Activated T-cell treated with anti-CD3 and anti-CD28 coated beads, Interleukin-2, amount 50 U/mL, for 72 hours (primary cell): ENCODE data around the gene POU6F1. TPM values are rescaled to one million over a fixed set of nuclear protein-coding genes. Genes with fewer than 3 reads are reported as not detected.
"Not testable (repeated sequence)": the region's sequence is repeated elsewhere in the genome, so short reads cannot be mapped to it uniquely, and the experiment has no call there.

ENCODE experiments used
- ATAC-seq, 2 donors: fragments of 150-1000 bp; cut with Tn5 transposase; replicated peaks in 1 of 2; 2 replicates each; pipeline ENCODE4 v1.10.0; 2021; ENCODE audit warnings: moderate library complexity in 2 of 2, mild to moderate bottlenecking in 1 of 2
- DNase-seq, 2 donors: peaks; one replicate each; pipeline ENCODE4 v3.0.0; 2021 to 2022; ENCODE audit warnings: mixed read lengths in 1 of 2
- H3K27ac Mint-ChIP-seq: one replicate; pipeline ENCODE4 v1.8.0; 2022; ENCODE audit warnings: mild to moderate bottlenecking, moderate library complexity, mixed read lengths
- H3K27me3 Mint-ChIP-seq: one replicate; pipeline ENCODE4 v1.8.0; 2022; ENCODE audit warnings: low read depth, mixed read lengths
- H3K36me3 Mint-ChIP-seq, 2 donors: one replicate each; pipeline ENCODE4 v1.8.0; 2022; ENCODE audit warnings: mixed read lengths in 2 of 2, mild to moderate bottlenecking in 1 of 2; ENCODE audit not compliant: insufficient read depth in 2 of 2
- H3K4me1 Mint-ChIP-seq: one replicate; pipeline ENCODE4 v1.8.0; 2022; ENCODE audit warnings: low read depth, mixed read lengths
- H3K4me3 Mint-ChIP-seq, 2 donors: one replicate each; pipeline ENCODE4 v1.8.0; 2022; ENCODE audit warnings: mild to moderate bottlenecking in 2 of 2, mixed read lengths in 2 of 2, moderate library complexity in 2 of 2
- H3K9me3 Mint-ChIP-seq, 2 donors: one replicate each; pipeline ENCODE4 v1.8.0; 2022; ENCODE audit warnings: mixed read lengths in 2 of 2
- total RNA-seq, 2 donors: library from RNA; stranded (reverse); gene quantifications; one replicate each; pipeline ENCODE4 v1.2.3, GENCODE V29; 2022

POU6F1 gene
- total RNA-seq, 2 donors from 2014 or later = 12.0 to 16.0 TPM

DNA sequence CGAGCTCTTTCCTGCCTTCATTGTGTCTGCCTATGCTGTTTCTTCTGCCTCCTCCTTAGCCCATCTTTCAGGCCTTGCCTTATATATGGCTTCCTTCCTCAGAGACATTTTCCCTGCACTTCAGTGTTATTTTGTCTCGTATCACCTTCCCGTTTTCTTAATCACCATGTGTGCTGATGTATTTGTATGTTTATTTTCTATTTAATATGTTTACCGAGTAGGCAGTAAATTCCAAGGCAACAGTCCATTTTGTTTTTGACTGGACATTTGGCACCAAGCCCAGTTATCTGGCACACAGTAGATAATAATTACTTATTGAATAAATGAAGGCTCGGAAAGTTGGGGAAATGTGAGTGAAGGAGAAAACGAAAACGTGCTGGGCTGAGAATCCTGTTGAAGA, 4.6 kb upstream of the POU6F1 start:
- H3K27me3 Mint-ChIP-seq = no peaks in the 10 kb centered on the region
- H3K4me3 Mint-ChIP-seq = no peak overlapping the region
- no peak overlapping the region for H3K27ac Mint-ChIP-seq
- ATAC-seq (no peak), DNase-seq (no peak)
- peaks cover 15% of the 10 kb centered on the region for H3K4me1 Mint-ChIP-seq
- H3K36me3 Mint-ChIP-seq = no peaks in the 10 kb centered on the region
- no peaks in the 10 kb centered on the region for H3K9me3 Mint-ChIP-seq

DNA sequence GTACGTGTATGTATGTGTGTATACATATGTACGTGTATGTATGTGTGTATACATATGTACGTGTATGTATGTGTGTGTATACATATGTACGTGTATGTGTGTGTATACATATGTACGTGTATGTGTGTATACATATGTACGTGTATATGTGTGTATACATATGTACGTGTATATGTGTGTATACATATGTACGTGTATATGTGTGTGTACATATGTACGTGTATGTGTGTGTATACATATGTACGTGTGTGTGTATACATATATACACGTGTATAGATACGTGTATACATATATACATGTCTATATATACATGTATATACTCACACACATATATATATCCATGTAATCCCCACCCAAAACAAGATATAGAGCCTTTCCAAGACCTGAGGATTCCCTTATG, 2.0 kb upstream of the POU6F1 start:
- Mint-ChIP-seq H3K4me1 (peaks cover 19% of the 10 kb centered on the region), H3K4me3 (peak overlapping the region in 1 of 2 donors; percentile 98)
- H3K9me3 Mint-ChIP-seq, DNase-seq, H3K27me3 Mint-ChIP-seq, H3K36me3 Mint-ChIP-seq, H3K27ac Mint-ChIP-seq, ATAC-seq: not testable (repeated sequence)

DNA sequence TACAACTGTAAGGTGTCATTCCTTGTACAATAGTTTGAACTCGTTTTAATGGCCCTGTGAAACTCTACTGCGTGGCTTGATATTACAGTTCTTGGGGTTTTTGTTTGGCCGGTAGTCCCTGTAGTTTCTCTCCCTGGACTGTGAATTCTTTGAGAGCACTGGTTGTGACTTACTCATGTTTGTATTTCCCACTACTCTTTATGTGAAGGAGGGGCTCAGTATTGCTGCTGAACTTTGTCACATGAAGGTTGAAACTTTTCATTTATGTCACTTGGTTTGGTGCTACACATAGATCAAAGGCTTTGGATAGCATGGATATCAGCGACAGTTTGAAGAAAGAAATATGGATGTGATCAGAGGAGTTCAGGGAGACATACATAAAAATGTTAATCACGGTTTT, 1.5 kb upstream of the POU6F1 start:
- Mint-ChIP-seq H3K27me3 (no peaks in the 10 kb centered on the region), H3K27ac (peak overlapping the region; percentile 51), H3K4me3 (peak overlapping the region; percentile 94 to 98), H3K9me3 (no peaks in the 10 kb centered on the region), H3K36me3 (peaks cover 0 to 2% of the 10 kb centered on the region in 2 donors), H3K4me1 (peaks cover 21% of the 10 kb centered on the region)
- DNase-seq = no peak
- no peak for ATAC-seq

DNA sequence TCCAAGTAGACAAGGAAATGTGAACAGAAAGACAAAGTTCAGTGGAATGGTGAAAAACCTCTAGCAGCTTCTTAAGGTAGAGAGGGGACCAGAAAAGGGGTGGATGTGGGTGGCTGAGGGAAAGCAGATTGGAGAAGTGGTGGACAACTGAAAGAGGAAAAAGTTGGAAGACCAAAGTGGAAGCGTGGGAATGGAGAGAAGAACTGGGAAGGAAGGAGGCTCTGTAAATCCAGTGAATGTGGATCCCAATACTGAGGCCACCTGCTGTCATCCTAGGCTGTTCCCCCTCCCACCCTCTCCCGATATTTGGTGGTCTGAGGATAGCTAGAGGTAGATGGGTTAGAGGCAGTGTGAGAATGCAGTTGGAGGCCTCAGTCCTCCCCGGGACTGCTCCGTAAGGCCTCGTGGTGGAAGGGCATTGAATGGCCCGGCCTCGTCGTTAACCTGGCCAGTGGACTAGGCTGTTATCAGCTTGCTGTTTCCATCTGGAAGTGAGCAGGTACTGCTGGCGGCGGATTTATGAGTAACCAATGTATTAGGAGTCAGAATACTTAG, 822 bp upstream of the POU6F1 start:
- H3K4me1 Mint-ChIP-seq = peaks cover 23% of the 10 kb centered on the region
- no peaks in the 10 kb centered on the region for H3K9me3 Mint-ChIP-seq
- H3K27ac Mint-ChIP-seq = peak overlapping the region; percentile 97
- H3K4me3 Mint-ChIP-seq = peak overlapping the region; percentile 94 to 98
- DNase-seq (no peak), ATAC-seq (no peak)
- H3K36me3 Mint-ChIP-seq = peaks cover 0 to 2% of the 10 kb centered on the region in 2 donors
- no peaks in the 10 kb centered on the region for H3K27me3 Mint-ChIP-seq

DNA sequence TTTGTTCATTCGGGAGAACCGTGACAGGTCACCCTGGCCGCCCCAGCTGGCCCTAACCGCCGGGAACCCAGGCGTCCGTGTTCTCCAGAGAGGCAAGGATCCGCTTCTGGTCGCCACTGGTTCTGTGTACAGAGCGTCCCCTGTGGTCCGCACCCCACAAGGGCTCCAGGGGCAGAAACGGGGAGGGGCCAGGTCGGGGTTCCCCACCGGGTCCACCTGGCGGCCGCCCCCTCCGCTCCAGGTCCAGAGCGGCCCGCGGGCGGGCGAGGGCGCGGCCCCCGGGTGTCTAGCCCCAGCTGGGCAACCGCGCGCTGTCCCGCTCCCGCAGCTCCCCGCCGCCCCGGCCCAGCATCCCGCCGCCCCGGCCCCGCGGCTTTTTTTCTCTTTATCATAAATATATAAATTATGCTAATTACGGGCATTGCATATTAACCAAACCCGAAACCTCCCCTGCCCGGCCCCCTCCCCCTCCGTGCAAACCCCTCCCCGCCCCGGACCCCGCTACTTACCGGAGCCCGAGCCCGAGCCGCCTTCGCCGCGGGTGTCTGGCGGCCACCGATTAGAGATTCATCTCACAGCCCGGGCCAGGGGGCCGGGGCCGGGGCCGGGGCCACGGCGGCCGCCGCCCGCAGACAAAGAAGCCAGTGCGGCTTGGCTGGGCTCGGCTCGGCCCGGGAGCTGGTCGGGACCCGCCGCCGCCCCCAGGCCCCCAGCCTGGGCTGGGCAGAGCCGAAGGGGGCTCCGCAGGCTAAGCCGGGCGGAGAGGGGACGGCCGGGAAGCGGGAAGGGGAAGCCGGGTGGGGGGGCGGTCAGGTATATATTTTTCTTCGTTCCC, 512 bp downstream of the POU6F1 start:
- H3K36me3 Mint-ChIP-seq = peaks cover 0 to 2% of the 10 kb centered on the region in 2 donors
- peak overlapping the region; percentile 97 for H3K27ac Mint-ChIP-seq
- DNase-seq (peak; percentile 56 to 67), ATAC-seq (peak; percentile 55 to 71)
- no peaks in the 10 kb centered on the region for H3K9me3 Mint-ChIP-seq
- H3K27me3 Mint-ChIP-seq = no peaks in the 10 kb centered on the region
- peaks cover 23% of the 10 kb centered on the region for H3K4me1 Mint-ChIP-seq
- H3K4me3 Mint-ChIP-seq = peak overlapping the region; percentile 94 to 98

DNA sequence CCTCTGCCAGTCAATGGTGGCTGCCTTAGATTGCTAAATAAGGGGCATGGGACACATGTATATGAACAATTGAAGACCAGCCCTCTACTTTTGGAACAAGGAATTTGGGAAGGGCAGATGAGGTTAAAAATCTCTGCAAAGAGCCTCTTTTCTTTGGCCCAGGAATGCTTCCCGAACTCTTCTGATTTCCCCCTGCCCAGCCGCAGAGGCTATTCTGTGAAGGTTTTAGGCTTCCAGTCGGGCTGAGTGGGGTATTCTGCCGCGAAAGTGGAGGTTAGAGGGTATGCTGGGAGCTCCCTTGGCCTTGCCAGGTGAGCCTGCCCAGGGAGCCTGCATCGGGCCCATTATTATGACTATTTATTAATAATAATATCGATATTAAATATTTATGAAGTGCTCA, 1.2 kb downstream of the POU6F1 start:
- H3K27ac Mint-ChIP-seq = peak overlapping the region; percentile 83
- H3K4me1 Mint-ChIP-seq = peaks cover 23% of the 10 kb centered on the region
- peak overlapping the region; percentile 74 to 80 for H3K4me3 Mint-ChIP-seq
- H3K9me3 Mint-ChIP-seq = no peaks in the 10 kb centered on the region
- DNase-seq (no peak), ATAC-seq (no peak)
- no peaks in the 10 kb centered on the region for H3K27me3 Mint-ChIP-seq
- peaks cover 0 to 2% of the 10 kb centered on the region in 2 donors for H3K36me3 Mint-ChIP-seq

DNA sequence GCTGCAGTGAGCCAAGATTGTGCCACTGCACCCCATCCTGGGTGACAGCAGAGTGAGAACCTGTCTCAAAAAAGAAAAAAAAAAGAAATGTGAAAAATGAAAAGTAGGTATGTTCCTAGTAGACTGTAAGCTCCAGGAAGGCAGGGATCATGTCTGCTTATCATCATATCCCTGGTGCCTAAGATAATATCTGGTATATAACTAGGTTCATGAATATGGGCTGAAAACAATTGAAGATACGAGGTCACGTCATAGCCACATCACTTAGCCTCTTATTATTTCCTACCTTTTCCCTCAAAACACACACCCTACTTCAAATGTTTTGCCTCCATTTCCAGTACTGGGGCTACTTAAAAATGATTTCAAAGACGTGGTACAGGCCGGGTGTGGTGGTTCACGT, 3.0 kb downstream of the POU6F1 start:
- no peaks in the 10 kb centered on the region for H3K27me3 Mint-ChIP-seq
- no peak overlapping the region for H3K4me3 Mint-ChIP-seq

DNA sequence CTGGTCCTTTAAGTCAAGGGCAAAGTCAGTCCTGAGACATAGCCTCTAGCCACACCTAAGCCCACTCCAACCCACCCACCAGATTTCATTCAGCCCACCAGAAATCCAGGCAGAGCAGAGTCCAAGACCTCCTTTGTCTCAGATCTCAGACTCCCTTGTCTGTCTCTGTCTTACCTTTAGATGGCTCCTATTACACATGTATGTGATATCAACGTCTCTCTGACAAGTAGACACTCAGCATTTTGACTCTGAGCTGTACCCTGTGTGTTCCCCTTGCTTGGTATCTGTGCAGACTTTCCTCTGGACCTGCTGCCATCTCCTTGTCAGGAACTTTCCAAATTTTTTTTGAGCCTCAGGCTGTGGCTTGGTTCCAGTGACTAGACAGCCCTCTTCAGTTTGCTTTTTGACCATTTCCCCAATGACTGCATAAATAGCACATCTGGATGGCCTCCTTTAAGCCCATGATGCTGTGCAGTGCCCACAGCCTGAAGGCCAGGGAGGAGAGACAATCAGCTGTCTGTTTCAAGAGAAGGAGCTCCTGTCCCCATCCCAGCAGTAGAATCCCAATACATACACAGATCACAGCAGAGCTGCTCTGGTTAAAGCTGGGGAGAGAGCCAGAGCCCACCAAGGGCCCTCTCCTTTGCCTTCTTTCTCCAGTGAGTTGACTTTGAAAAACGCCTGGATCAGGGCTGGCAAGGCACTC, 7.0 kb downstream of the POU6F1 start:
- Mint-ChIP-seq H3K27me3 (no peaks in the 10 kb centered on the region), H3K4me3 (no peak overlapping the region), H3K27ac (peak overlapping the region; percentile 44), H3K9me3 (no peaks in the 10 kb centered on the region), H3K36me3 (peaks cover 0 to 2% of the 10 kb centered on the region in 2 donors), H3K4me1 (peaks cover 4% of the 10 kb centered on the region)
- DNase-seq (no peak), ATAC-seq (peak in 1 of 2 donors; percentile 28)

More for the DNA sequence above, 3.0 kb downstream of the POU6F1 start:
- no peak for DNase-seq
- Mint-ChIP-seq H3K27ac (no peak overlapping the region), H3K4me1 (peaks cover 23% of the 10 kb centered on the region), H3K9me3 (no peaks in the 10 kb centered on the region), H3K36me3 (peaks cover 0 to 2% of the 10 kb centered on the region in 2 donors)
- no peak for ATAC-seq

DNA sequence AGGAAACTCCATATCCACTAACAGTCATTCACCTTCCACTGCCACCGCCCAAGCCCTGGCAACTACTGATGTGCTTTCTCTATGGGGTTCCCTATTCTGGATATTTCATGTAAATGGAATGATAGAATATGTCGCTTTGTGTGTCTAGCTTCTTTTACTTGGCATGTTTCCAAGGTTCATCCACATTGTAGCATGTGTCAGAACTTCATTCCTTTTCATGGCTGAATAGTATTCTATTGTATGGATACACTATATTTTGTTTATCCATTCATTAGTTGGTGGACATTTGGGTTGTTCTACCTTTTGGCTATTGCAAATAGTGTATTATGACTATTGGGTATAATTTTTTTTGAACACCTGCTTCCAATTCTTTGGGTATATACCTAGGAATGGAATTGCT, 8.6 kb downstream of the POU6F1 start:
- Mint-ChIP-seq H3K36me3 (no peaks in the 10 kb centered on the region), H3K27ac (no peak overlapping the region), H3K9me3 (no peaks in the 10 kb centered on the region), H3K27me3 (no peaks in the 10 kb centered on the region), H3K4me1 (peaks cover 2% of the 10 kb centered on the region), H3K4me3 (no peak overlapping the region)
- no peak for ATAC-seq
- no peak for DNase-seq

DNA sequence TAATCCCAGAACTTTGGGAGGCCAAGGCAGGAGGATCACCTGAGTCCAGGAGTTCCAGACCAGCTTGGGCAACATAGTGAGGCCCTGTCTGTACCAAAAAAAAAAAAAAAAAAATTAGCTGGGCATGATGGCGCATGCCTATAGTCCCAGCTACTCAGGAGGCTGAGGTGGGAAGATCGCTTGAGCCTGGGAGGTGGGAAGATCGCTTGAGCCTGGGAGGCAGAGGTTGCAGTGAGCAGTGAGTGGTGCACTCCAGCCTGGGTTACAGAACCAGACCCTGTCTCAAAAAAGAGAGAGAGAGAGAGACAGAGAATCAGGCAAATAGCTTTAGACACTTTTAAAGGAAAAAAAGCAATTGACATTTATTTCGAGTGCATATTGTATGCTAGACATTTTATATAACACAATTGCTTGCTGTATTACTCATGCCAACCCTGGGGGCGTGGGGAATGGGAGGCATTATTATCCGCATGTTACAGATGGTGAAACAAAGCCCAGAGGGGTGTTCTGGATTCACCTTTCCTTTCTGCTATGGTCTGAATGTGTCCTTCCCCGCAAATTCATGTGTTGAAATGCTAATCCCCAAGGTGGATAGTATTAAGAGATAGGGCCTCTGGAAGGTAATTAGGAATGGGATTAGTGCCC, 9.7 kb downstream of the POU6F1 start:
- Mint-ChIP-seq H3K27me3 (no peaks in the 10 kb centered on the region), H3K36me3 (no peaks in the 10 kb centered on the region), H3K4me1 (peaks cover 7% of the 10 kb centered on the region), H3K27ac (no peak overlapping the region), H3K9me3 (no peaks in the 10 kb centered on the region), H3K4me3 (no peak overlapping the region)
- DNase-seq (no peak), ATAC-seq (no peak)

DNA sequence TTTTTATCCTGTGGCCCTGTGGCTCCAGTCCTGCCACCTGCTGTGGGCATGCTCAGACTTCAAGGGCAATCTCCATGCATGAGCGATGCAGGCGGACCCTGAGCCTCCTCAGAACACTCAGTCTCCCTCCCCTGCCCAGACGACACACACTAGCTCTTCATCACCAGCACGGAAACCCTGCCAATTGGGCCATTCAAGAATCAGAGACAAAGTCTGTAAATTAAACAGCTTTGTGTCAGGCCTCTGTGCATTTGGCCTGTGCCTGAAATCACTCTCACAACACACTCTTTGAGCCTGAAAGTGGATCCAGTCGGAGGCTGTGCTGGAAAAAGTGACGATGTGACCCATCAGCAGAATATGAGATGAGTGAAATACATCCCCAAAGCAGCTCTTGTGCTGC, 12.5 kb downstream of the POU6F1 start:
- ATAC-seq (no peak), DNase-seq (no peak)
- Mint-ChIP-seq H3K27me3 (no peaks in the 10 kb centered on the region), H3K36me3 (no peaks in the 10 kb centered on the region), H3K9me3 (no peaks in the 10 kb centered on the region), H3K4me3 (no peak overlapping the region), H3K27ac (no peak overlapping the region), H3K4me1 (peaks cover 12% of the 10 kb centered on the region)

DNA sequence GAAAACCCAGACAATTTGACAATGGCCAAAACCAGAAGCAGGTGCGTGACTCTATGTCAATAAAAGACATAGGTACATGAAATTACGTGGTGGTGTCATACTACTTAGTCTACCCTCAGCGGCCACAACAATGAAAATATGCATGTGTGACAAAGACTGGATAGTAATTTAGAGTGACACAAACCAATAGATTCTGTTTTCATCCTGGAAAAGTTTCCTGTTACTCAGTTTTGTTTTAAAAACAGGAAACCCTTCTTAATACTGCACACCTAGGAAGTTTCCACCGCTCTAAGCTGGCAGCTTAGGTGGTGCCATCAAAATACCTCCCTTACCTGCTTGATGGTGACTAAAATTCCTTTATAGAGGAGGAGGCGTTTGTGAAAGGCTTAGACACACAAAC, 15.1 kb downstream of the POU6F1 start:
- Mint-ChIP-seq H3K36me3 (no peaks in the 10 kb centered on the region), H3K27me3 (no peaks in the 10 kb centered on the region), H3K27ac (peak overlapping the region; percentile 36), H3K9me3 (no peaks in the 10 kb centered on the region), H3K4me3 (peak overlapping the region in 1 of 2 donors; percentile 56), H3K4me1 (peaks cover 12% of the 10 kb centered on the region)
- ATAC-seq = peak; percentile 87 to 89
- DNase-seq = peak; percentile 7 to 13

DNA sequence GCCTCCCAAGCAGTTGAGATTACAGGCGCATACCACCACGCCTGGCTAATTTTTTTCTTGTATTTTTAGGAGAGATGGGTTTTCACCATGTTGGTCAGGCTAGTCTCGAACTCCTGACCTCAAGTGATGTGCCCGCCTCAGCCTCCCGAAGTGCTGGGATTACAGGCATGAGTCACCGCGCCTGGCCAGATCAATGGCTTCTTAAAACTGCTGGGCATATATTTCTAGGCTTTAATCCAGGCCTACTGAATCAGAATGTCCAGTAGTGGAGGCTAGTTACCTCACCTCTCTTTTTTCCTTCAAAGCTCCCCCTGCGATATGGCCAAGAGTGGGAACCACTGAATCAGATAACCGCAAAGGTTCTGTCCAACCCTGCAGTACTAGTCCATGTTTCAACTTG, 17.1 kb downstream of the POU6F1 start:
- H3K27me3 Mint-ChIP-seq = no peaks in the 10 kb centered on the region
- H3K36me3 Mint-ChIP-seq = no peaks in the 10 kb centered on the region
- ATAC-seq (no peak), DNase-seq (no peak)
- no peaks in the 10 kb centered on the region for H3K9me3 Mint-ChIP-seq
- no peak overlapping the region for H3K4me3 Mint-ChIP-seq
- H3K4me1 Mint-ChIP-seq = peaks cover 12% of the 10 kb centered on the region
- no peak overlapping the region for H3K27ac Mint-ChIP-seq
